GM12873 (cell line): ENCODE measurements around the gene SHC3.

ENCODE experiments used
- CTCF ChIP-seq: IDR thresholded peaks from 2 replicates; pipeline ENCODE4 v1.5.1; 2012; ENCODE audit warnings: low read depth, mild to moderate bottlenecking, moderate library complexity, low read length, control low read depth; ENCODE audit not compliant: insufficient read depth; ENCODE audit errors: missing control alignments

Gene SHC3

DNA sequence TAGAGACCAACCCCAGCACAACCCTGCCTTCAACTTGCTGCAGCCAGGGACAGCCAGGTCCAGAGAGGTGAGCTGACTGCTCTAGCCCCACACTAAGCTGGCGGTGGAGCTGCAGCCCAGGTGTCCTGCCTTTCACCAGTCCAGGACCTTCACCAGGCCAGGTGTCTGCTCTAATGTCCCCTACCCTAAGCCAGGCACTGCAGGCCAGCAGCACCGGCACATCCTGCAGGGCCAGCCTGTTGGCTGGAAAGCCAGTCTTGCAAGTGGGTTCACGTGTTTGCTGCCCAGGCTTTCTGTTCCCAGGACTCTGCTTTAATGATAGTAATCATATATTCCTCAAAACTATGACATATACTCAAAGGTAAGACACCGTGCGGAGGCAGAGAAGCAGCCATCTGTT, 5.5 kb downstream of the SHC3 start:
- no peak for TF ChIP-seq CTCF

GRCh38 chr9:89172398-89172797, 6.2 kb downstream of the SHC3 start:
- no peak for TF ChIP-seq CTCF

DNA sequence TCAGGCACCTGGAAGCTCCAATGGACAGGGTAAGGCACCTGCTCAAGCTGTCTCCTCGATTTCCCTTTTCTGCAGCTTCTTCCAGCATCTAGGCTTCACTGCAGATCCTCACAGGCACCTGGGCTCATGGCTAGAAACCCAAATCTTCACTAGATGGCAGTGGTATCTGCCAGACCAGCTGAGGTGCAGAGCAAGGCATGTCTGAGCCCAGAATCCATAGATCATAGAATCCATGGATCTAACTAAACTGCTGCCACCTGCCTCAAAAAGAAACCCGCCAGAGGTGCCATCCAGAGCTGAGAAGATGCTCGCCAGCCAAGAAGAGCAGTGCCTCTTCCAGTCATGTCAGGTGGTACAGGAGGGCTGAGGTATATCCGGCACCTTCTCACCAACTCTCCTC, 6.9 kb downstream of the SHC3 start:
- TF ChIP-seq CTCF = no peak

DNA sequence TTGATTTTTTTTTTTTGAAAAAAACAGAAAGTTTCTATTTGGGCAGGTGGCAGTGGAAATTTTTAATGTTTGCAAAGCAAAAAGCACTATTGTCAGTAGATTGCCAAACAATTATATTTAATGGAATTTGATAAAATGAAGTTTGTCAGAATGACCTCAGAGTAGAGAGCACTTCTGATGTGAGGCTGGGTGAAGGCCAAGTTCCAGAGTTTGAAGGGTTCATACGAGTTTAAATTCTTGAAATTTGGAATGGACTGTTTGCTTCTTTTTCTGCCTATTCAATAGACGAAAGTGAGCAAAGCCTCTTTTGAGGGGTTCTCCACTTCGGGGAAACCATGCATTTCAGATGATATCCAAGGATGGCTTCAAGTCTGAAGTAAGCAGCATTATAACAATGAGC, 7.4 kb downstream of the SHC3 start:
- TF ChIP-seq CTCF = no peak

DNA sequence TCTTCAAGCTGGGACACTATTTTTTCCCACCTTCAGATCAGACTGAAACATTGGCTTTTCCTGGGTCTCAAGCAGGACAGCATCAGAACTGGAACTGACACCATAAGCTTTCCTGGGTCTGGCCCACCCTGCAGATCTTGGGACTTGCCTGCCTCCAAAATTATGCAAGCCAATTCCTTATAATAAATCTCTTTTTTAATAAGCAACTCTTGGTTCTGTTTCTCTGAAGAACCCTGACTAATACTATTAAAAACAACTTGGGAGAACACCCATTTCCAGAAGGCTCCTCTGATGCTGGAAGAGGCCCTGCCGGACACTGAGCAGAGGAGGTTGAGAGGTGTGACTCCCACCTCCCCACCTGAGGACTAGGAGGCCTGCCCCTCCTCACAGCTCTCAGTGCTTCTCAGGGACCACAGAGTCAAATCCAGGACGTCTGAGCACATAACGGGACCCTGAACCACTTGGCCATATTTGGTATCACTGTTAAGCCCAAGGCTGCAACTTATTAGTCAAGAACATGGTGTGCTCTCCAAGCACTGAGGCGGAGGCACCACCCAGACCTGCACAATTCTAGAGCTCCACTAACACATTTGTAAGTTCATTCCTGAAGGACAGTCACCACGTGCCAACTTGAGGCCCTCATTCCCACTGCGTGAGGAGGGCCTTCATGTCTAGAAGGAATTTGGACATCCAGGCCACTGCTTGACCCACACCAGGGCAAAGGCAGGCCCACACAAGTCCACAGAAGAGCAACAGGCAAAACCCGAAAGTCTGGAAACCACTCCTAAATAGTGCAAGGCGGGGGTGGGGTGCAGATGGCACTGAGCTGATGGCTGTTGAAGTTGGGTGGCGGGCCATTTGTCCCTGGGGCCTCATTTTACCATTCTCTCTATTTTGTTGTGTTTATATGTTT, 9.5 kb downstream of the SHC3 start:
- no peak for TF ChIP-seq CTCF

- no peak for TF ChIP-seq CTCF
Measured at GRCh38 chr9:89167788-89168187, 10.8 kb downstream of the SHC3 start.

DNA sequence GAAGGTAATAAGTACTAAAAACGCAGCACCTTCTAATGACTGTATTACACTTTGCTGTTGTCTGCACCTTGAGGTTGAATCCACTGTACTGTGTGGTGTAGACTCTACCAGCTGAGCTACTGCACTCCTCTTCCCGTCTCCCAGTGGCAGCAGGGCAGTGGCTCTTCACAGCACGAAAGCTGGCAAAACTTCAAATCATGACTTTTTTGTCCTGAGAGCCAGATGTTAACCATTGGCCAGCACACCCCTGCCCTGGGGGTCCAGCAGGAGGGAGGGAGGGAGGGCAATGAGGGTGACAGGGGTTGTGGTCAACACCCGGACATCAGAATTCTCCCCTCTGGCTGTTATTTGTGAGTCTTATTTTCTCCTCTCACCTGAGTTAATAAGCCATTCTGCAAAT, 11.8 kb downstream of the SHC3 start:
- no peak for TF ChIP-seq CTCF
